Measurements from ENCODE around the gene HES1.
A peak's percentile ranks its signal among the peaks of the same experiment; 100 is the strongest.
"Not testable (repeated sequence)": the region's sequence is repeated elsewhere in the genome, so short reads cannot be mapped to it uniquely, and the experiment has no call there.

Gene HES1

DNA sequence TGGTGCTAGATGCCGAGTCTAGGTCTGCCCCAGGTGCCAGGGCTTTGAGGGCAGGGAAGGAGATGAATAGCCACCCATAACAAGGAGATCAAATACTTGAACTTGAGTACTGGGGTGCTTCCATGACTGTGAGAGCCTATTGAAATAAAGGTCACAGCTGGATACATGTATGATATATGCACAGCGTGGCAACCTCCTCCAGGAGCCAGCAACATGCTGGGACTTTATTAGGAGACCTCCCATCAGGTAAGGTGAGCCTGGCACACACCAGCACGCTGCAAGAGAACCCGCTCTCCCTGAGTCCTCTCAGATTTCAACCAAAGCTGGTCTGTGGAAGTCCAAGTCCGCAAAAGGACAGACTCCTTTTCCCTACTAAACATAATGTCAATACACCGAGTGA, 10.5 kb upstream of the HES1 start:
- no peak for DNase-seq

DNA sequence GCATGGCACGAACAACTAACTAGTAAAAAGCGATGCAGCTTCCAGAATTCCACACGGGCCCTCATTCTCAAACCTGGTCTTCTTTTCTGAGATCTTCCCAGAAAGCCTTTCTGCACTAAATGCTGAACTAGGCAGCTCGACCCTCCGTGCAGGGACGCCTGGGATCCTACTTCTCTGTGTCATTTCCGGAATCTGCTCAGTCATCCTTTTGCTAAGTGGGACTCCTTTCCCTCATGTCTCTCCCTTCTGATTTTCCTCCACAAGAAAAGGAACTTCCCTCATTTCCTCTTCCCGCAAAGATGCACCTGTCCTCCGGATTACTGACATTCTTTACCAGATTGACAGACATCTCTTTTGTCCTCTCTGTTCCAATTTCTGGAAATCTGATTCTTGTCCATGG, 9.2 kb upstream of the HES1 start:
- no peak for DNase-seq

DNA sequence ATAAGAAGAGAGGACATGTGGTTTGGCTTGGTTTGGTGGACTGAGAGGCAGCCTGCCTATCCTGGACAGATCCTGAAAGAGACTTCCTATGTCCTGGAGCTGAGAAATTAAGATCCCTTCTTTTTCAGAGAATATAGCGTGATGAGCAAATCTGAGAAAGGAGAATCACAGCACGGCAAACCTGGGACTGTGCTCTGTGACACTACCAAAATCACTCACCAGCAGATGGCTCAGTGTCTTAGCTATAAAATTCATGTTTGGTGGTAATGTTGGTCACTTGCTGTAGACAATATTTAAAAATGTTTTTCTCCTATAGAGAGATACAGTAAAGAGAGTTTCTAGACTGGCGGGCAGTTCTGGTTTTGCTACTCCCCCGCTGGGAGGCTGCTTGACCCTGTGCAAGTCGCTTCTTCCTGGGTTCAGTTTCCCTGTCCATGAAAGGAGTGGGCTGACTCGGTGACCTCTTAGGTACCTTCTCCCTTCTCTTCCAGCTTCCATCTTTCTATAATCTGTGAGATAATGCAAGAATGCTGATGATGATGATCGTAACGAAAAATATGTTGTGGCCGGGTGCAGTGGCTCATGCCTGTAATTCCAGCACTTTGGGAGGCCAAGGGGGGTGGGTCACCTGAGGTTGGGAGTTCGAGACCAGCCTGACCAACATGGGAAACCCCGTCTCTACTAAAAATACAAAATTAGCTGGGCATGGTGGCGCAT, 7.6 kb upstream of the HES1 start:
- no peak for DNase-seq

DNA sequence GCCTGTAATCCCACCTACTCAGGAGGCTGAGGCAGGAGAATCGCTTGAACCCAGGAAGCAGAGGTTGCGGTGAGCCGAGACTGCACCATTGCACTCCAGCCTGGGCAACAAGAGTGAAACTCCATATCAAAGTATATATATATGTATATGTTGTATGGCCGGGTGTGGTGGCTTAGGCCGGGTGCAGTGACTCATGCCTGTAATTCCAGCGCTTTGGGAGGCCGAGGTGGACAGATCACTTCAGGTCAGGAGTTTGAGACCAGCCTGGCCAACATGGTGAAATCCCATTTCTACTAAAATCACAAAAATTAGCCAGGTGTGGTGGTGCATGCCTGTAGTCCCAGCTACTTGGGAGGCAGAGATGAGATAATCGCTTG, 7.0 kb upstream of the HES1 start:
- DNase-seq = not testable (repeated sequence)

DNA sequence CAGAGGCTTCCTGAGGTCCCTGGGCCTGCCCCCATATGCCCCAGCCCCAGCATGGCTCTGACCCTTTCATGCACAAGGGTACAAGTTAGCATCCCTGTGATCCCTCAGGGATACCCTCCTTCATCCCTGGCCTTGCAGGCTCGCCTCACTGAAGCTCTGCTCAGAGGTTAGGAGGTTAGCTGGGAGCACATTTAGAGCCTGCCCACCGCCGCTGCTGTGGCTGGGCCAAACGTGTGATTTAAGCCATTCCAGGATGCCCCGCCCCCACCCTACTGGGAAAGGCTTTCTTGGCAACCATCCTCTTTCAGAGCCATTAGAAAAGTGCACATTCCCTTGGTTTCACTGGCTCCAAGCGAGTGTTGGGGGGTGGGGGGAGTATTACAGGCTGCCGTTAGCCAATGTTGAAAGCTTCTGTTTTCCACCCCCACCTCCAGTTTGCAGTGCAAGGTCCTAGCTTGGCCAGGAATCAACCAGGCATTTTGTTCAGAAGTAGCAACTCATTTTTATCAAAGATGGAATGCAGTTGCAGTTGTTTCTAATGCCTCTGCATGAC, 6.3 kb upstream of the HES1 start:
- peak in 14 of 56 donors; percentile 5 to 54 (median 20) for DNase-seq

DNA sequence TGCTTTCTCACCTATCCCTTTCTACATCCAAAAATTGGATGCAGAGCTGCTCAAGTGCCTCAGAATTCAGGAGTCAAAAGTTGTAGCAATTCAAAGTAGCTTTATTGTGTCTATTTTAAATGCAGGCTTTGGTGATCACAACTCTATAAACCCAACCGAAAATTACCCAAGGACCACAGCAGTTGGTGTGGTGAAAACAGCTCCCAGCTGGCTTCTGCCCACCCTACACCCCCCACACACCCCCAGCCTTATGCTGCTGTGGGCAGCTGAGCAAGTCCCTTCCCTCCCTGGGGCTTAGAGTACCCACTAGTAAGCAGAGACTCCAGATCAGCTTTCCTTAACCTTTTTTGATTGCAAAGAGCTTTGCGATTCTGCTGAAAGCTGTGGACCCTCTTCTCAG, 5.8 kb upstream of the HES1 start:
- no peak for DNase-seq

DNA sequence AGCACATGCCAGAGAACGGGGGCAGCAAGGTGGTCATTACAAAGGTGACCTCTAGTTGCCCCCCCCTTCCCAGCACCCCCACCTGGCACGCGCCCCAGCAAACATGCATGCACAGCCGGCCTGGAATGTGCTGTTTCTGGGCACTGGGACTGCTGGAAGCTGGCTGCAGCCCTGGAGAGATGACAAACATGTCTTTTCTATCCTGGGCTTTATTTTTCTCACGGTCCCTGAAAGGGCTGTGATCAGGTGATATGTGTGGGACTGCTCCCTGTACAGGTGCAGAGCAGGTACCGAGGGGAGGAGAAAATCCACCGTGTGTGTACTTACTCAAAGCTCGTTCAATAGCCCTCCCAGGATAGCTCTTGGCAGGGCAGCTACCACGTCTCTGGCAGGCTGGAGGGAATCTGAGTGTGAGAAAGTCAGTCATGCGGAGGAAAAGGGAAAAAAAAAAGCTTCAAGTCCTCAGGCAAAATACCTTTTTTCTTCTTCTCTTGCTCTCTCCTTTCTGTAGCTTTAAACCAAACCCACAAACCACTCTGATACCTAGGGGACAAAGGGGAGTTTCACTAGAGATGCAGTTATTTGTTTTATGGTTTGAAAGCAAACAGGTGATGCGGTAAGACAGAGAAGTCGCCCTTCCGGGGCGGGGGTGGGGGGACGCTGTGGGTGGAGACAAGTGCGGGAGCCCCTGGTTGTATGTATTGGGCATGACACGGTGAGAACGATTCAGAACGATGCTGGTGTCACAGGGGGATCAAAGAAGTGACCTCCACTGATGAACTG, 5.0 kb upstream of the HES1 start:
- peak in 13 of 56 donors; percentile 9 to 41 (median 28) for DNase-seq

DNA sequence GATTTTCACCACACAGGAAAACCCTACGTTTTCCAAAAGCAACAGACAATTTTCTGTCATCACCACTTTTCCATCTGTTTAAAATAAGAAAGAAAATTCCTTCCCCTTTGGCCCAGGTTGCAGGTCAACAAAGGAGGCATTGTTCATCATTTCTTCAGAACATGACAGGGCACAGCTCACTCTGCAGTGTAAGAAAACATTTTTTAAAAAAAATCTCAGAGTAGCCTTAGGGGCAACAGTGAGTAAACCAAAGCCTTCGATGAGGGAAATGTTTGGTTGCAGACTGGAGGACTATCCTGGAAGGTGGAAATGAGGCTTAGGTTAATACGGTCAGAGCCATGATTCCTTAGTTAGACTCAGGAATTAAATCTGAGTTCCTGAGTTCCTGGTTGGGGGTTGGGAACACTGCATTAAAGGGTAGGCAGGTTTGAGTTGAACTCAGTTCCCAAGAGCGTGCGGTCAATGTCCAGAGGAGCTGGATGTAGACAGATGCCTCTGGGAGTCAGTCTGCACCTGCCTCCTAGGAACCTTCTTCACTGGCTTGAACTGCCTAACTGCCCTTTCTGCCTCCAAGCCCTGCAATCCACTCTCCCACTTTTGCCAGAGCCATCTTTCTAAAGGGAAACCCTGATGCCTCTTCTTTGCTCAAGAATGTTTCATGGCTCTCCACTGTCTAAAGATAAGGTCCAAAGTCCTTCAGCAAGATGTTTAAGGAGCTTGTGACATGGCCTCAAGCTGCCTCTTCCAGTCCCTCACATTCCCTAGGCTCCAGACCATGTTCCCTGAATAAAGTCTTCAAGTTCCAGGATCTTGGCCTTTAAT, 3.3 kb upstream of the HES1 start:
- DNase-seq = no peak

DNA sequence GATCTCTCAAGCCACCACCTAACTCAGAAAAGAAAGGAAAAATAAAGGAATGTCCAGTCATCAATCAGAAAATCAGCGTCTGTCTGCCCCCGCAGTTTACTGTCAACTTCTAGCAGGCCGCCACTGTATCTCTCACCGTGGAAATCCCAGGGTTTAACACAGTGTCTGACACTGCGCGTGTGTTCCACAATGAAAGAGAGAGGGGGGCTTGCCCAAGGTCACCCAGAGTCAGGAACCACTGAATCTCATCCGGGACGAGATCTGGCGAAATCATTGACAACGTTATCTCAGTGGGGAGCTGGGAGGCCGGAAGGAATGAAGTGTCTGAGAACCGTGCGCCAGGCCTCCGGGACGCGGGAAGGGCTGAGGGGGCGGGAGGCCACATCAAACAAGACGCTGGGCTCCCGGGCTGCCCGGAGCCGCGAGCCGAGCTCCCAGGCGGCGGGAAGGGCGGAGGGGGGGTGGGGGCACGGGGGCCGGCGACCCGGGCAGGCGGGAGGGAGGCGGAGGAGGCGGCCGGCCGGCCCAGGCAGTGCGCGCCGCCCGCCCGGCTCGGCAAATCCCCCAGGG, 2.2 kb upstream of the HES1 start:
- DNase-seq = peak in 18 of 56 donors; percentile 13 to 63 (median 41)

DNA sequence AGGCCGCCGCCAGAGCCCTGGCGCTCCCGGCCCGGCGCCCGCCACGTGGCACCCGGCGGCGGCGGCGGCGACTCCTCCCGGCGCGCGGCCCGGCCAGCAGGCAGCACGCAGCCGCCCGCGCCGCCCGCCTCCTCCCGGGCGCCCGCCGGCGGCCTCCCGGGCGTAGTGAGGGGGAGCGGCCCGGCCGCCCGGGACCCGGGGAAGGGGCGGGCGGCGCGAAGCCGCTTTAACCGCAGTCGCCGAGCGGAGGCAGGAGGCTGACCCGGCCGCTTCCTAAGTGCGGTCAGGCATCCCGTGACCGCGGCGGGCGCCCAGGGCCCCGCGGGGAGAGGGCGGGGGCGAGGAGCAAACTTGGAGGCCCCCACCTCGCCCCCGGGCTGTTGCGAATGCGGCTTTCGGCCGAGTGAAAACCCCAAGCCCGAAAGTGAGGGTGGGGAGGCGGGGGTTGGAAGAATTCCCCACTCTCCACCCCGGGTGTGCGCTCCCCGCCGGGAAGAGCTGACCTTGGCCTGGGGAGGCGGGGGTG, 1.7 kb upstream of the HES1 start:
- DNase-seq = peak in 29 of 56 donors; percentile 45 to 87 (median 71)

DNA sequence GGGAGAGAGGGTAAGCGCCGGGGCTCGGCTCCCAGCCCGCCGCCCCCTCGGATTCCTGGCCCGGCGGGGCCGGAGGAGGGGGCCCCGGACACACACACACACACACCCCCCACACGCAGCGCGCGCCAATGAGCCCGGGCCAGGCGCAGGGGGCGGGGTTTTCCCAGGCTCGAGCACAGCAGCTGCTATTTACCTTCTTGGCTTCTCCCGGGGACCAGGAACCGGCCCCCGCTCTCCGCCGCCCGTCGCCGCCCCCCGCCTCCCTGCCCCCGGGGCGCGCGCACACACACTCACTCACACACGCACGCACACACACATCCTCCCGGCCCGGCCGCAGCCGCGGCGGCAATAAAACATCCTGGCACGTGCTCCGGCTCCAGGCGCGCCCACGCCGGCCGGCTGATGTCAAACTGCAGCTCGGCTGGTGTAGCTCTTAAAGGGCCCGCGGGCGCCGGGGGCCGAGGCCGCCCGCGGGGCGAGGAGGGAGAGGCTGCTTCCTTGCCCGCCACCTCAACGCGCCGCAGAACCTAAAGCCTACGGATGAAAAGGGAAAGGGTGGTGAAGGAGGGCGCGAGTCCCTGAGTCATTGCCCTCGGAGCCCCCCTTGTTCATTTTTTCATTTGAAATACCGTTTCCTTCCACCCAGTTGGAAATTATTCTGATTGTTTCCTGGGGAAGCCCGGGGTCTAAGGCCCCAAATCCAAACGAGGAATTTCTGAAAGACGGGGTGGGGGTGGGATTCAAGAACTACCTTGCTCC, 1.0 kb upstream of the HES1 start:
- peak in 55 of 56 donors; percentile 25 to 93 (median 73) for DNase-seq

DNA sequence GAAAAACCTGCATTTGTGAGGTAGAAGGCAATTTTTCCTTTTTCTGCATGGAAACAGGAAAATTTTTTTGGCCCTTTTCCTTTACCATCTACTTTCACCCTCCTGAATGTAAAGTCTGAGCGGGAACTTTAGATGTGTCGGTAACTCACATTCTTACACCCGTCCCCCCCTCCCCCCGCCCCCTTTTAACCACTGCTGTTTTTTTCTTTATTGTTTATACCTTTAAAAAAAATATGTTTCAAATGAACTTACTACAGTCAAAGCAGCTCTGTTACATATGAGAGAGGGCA, 487 bp upstream of the HES1 start:
- no peak for DNase-seq

DNA sequence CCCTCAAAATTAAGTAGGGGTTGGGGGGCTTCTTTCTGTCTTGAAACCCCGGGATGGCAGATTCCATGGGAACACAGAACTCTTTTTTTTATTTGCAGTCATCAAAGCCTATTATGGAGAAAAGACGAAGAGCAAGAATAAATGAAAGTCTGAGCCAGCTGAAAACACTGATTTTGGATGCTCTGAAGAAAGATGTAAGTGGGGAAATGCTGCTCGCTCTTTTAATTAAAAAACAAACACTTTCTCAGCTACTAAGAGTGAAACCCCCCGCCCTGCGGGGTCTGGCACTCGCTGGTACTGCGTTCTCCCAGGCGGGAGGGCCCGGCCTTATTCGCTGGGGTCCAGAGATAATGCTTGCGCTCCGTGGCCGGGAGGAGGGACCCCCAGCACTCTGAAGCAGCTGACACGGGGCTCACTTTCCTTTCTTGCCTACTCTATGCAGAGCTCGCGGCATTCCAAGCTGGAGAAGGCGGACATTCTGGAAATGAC, 615 bp downstream of the HES1 start:
- DNase-seq = peak in 3 of 56 donors; percentile 13 to 22 (median 18)

DNA sequence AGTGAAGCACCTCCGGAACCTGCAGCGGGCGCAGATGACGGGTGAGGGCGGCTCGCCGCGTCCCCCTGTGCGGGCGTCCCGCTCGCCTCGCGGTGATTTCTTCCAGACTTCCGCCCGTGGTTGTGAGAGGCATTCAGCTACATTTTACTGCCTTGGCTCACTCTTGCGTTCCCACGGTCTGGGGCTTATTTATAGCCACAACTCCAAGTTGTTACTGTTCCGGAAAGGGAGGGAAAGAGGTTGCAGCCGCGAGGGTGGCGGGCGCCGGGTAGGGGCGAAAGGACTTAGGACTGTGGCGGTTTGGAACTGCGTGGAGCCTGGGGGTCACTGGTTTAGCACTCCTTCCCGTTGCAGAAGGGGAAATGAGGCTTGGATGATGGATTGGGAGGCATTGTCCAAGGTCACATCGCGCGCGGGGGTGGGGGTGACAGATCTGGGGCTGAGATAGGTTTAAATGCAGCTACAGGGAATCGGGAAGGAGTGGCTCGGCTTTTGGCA, 1.1 kb downstream of the HES1 start:
- DNase-seq = peak in 1 of 56 donors; percentile 30

DNA sequence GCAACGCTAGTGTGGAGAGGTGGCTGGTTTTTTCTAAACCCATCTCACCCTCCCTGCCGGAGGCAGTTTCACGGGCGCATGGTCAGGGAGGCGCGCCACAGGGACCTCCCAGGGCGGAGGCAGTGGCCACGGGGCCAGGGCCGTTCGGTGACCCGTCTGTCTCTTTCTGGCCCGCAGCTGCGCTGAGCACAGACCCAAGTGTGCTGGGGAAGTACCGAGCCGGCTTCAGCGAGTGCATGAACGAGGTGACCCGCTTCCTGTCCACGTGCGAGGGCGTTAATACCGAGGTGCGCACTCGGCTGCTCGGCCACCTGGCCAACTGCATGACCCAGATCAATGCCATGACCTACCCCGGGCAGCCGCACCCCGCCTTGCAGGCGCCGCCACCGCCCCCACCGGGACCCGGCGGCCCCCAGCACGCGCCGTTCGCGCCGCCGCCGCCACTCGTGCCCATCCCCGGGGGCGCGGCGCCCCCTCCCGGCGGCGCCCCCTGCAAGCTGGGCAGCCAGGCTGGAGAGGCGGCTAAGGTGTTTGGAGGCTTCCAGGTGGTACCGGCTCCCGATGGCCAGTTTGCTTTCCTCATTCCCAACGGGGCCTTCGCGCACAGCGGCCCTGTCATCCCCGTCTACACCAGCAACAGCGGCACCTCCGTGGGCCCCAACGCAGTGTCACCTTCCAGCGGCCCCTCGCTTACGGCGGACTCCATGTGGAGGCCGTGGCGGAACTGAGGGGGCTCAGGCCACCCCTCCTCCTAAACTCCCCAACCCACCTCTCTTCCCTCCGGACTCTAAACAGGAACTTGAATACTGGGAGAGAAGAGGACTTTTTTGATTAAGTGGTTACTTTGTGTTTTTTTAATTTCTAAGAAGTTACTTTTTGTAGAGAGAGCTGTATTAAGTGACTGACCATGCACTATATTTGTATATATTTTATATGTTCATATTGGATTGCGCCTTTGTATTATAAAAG, 1.8 kb downstream of the HES1 start:
- peak in 18 of 56 donors; percentile 14 to 62 (median 30) for DNase-seq

DNA sequence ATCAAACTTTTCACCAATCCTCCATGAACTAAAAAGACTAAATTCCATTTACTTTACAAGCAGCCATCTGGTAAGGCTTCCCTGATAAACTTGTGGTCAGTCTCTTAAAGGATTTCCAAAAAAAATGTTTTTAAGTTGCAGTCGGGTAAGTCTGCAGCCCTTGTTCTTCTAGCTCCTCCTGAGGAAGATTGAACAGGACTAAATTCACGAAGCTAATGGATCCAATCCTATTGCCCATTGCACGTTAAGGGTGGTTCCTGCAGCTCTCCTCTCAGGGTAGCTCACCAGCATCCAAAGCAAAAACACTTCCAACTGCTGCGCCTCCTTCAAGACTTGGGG, 2.8 kb downstream of the HES1 start:
- no peak for DNase-seq

DNA sequence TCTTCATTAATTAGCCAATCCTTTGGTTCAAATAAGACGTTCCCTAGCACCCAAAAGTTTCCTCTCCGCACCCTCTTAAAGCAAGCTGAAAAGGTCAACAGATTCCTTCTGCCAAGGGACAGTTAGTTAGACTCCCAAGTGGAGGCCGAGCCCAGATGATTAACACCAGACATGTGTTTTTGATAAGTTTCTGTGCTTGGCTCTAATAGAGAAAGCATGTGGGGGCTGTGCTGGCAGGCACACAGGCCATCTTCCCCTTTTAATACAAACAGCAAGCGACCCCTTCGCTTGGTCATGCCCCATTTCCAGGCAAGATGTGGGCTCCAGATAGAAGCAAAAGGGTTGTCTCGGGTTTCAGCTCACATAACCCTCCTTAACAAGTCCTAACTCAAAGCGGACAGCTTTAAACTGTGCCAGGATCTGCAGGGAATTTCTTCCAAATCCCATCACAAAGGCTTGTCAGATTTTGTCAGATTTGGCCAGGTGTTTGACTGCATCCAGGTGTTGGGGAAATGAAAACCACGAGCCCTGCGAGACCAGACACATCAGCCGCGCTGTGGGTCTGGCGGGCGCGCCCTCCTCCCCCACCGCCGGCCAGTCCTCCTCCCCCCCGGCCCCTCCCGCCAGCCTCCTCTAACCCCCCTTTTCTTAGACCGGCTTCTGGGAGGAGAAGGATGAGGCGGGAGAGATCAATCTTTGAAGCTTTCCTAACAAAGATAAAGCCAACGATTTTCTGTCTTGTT, 3.3 kb downstream of the HES1 start:
- DNase-seq = peak in 3 of 56 donors; percentile 10 to 13 (median 11)

DNA sequence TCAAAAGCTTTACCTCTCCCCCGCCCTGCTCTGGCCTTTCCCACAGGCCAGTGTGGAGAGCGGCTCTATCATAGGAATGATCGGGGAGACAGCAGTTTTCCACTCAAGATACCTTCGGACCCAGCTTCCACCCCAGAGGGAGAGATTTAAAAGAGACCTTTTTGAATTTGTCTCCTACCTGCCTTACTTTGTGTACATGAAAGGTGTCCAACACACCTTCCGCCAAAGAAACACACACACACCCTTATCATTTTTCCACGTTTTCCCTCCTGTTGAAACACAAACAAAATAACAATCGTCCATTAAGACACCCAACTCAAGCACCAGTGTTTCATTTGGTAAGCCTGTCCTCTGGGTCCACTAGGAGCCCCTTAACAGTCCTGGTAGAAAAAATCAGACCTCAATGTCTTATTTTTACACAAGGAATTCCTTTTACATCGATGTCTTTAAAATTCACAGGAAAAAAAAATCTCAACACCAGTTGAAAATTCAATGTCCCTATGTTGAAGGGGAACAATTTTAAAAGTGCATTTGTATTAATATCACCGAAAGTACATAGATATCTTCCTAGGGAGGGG, 4.0 kb downstream of the HES1 start:
- DNase-seq = no peak
